Omental fat pad (tissue), 4 donors: Measurements from ENCODE around the gene SUMF1. TPM values are rescaled to one million over a fixed set of nuclear protein-coding genes. Genes with fewer than 3 reads are reported as not detected.

Experiments
- ATAC-seq: fragments of 150-250 bp; one replicate; pipeline ENCODE4 v1.9.1; 2016; ENCODE audit warnings: mild to moderate bottlenecking, moderate library complexity; ENCODE audit not compliant: low FRiP score
- DNase-seq: peaks from one replicate; pipeline ENCODE4 v3.0.0-alpha.2; 2019; ENCODE audit warnings: low spot score
- total RNA-seq, 4 donors: library from RNA; depleted of rRNA; stranded (reverse); fragments of >200 nt; gene quantifications; one replicate each; pipeline ENCODE4 v1.1.0, GENCODE V29; 2016
- TF ChIP-seq, protein P1 (sequence below), 3 donors: fragments of 450-650 bp; IDR thresholded peaks; one replicate each; pipeline ENCODE4 v1.5.1; 2016 to 2017; ENCODE audit warnings: antibody characterized with exemption in 3 of 3, mild to moderate bottlenecking in 3 of 3, moderate library complexity in 2 of 3

The SUMF1 gene
- total RNA-seq, 4 donors from 2014 or later: 44.9 to 61.1 (median 53.8) TPM

GRCh38 chr3:4472766-4473165 lies 5.7 kb upstream of the SUMF1 start:
- no peak for ATAC-seq
- DNase-seq: no peak
- TF ChIP-seq, protein P1, sequence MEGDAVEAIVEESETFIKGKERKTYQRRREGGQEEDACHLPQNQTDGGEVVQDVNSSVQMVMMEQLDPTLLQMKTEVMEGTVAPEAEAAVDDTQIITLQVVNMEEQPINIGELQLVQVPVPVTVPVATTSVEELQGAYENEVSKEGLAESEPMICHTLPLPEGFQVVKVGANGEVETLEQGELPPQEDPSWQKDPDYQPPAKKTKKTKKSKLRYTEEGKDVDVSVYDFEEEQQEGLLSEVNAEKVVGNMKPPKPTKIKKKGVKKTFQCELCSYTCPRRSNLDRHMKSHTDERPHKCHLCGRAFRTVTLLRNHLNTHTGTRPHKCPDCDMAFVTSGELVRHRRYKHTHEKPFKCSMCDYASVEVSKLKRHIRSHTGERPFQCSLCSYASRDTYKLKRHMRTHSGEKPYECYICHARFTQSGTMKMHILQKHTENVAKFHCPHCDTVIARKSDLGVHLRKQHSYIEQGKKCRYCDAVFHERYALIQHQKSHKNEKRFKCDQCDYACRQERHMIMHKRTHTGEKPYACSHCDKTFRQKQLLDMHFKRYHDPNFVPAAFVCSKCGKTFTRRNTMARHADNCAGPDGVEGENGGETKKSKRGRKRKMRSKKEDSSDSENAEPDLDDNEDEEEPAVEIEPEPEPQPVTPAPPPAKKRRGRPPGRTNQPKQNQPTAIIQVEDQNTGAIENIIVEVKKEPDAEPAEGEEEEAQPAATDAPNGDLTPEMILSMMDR (IDR thresholded peaks at IDR 0.05): no peak

DNA sequence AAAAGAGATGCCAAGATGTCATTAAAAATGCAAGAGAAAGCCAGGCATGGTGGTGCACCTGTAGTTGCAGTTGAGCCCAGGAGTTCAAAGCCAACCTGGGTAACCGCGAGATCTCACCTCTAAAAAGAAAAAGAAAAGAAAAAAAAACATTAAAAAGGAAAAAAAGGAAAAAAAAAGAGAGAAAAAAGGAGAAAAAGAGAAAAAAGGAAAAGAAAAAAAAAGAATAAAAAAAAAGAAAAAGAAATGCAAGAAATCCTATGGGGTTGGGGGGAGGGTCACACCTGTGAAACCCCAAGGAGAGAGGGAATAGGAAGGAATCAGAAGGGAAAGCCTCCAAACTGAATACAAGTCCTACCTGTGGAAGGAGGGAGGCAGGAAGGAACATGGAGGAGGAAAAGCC lies 5.2 kb upstream of the SUMF1 start:
- DNase-seq: no peak
- TF ChIP-seq, protein P1 (IDR thresholded peaks at IDR 0.05): no peak
- no peak for ATAC-seq

DNA sequence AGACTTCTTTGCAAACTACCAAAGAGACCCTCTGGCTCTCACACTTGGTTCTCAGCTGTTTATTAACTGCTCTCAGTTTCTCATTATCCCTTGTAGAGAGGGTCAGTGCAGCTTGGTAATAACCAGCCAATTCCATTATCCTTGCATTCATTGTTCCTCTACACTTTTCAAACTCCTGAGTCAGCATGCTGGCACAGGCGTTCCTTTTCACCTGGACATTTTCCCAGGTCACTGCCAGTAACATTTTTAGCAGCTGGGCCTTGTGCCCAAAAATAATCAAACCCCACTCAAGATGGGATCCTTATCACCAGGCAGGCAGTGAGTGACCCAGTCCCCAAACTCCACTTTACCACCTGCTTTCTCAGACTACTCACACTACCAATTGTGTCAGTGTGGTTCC lies 4.8 kb upstream of the SUMF1 start:
- TF ChIP-seq, protein P1 (IDR thresholded peaks at IDR 0.05): no peak
- DNase-seq: no peak
- no peak for ATAC-seq

DNA sequence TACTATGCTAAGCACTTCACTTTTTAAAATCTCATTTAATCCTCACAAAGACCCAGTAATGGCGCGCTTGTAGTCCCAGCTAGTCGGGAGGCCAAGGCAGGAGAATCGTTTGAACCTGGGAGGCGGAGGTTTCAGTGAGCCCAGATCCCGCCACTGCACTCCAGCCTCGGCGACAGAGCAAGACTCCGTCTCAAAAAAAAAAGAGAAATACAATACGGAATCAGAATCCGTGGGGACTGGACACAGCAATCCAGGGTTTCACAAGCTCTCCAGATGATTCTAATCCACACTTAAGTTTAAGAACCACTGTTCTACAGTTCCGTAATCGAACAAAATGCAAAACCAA lies 426 bp upstream of the SUMF1 start:
- DNase-seq: no peak
- no peak for ATAC-seq
- TF ChIP-seq, protein P1 (IDR thresholded peaks at IDR 0.05): no peak

- TF ChIP-seq, protein P1 (IDR thresholded peaks at IDR 0.05): no peak
- ATAC-seq (no peak), DNase-seq (no peak)
These were observed 2.5 kb downstream of the SUMF1 start for GRCh38 chr3:4464576-4464975.

GRCh38 chr3:4462369-4463040 lies 4.6 kb downstream of the SUMF1 start:
- no peak for DNase-seq
- no peak for ATAC-seq

More at GRCh38 chr3:4462369-4463040, 4.6 kb downstream of the SUMF1 start:
- TF ChIP-seq, protein P1 (IDR thresholded peaks at IDR 0.05): no peak
